HFF-Myc (cell line): ENCODE measurements around the gene TRPM5.

ENCODE experiments used
- DNase-seq: peaks from one replicate; pipeline ENCODE4 v3.0.0-alpha.2; 2011; ENCODE audit warnings: low read depth; ENCODE audit errors: extremely low read depth
- H3K4me3 ChIP-seq: replicated peaks from 2 replicates; pipeline ENCODE4 v1.5.1; 2011; ENCODE audit warnings: low read depth, mild to moderate bottlenecking, control low read depth, low read length
- TF ChIP-seq, protein P1 (sequence below): IDR thresholded peaks from 2 replicates; pipeline ENCODE4 v1.5.1; 2012; ENCODE audit warnings: mild to moderate bottlenecking, low read depth, low read length, control low read depth; ENCODE audit errors: missing control alignments

TRPM5 gene

DNA sequence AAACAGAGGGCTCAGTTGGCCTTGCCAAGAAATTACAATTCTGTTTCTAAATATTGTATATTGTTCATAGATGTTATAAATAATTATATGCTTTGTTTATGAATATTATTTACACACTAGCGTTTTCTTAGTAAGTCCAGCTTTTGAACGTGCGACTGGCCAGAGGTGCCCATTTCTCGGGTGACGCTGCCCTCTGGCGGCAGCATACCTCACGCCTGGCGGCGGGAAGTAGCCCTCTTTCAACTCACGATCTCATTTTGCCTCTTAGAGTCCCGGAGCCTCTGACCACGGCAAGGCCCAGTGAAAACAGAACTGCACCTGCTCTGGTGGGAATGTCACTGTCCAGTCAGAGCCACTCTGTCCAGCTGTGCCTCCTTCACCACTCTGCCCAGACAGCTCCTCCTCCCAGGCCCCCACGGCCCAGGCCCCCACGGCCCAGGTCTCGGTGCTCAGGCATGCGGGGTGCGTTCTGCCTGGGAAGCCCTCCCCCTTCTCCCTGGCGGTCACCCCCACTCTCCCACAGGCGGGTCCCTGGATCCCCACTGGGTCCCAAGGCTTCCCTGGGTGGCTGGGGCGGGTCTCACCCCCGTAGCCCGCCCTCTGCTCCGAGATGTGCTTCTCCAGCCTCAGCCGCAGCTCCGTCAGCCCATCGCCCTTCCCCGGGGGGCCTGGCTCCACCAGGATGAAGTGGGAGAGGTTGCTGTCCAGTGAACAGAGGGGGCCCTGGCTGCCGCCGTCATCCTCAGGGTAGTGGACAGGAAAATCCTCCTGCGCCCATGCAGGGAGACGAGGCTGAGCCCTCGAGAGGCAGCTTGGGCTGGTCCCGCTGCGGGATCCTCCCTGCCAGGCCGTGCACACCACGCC, 24.4 kb downstream of the TRPM5 start:
- DNase-seq: no peak
- H3K4me3 ChIP-seq: no peak overlapping the region
- TF ChIP-seq, protein P1, sequence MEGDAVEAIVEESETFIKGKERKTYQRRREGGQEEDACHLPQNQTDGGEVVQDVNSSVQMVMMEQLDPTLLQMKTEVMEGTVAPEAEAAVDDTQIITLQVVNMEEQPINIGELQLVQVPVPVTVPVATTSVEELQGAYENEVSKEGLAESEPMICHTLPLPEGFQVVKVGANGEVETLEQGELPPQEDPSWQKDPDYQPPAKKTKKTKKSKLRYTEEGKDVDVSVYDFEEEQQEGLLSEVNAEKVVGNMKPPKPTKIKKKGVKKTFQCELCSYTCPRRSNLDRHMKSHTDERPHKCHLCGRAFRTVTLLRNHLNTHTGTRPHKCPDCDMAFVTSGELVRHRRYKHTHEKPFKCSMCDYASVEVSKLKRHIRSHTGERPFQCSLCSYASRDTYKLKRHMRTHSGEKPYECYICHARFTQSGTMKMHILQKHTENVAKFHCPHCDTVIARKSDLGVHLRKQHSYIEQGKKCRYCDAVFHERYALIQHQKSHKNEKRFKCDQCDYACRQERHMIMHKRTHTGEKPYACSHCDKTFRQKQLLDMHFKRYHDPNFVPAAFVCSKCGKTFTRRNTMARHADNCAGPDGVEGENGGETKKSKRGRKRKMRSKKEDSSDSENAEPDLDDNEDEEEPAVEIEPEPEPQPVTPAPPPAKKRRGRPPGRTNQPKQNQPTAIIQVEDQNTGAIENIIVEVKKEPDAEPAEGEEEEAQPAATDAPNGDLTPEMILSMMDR: peak; percentile 92

DNA sequence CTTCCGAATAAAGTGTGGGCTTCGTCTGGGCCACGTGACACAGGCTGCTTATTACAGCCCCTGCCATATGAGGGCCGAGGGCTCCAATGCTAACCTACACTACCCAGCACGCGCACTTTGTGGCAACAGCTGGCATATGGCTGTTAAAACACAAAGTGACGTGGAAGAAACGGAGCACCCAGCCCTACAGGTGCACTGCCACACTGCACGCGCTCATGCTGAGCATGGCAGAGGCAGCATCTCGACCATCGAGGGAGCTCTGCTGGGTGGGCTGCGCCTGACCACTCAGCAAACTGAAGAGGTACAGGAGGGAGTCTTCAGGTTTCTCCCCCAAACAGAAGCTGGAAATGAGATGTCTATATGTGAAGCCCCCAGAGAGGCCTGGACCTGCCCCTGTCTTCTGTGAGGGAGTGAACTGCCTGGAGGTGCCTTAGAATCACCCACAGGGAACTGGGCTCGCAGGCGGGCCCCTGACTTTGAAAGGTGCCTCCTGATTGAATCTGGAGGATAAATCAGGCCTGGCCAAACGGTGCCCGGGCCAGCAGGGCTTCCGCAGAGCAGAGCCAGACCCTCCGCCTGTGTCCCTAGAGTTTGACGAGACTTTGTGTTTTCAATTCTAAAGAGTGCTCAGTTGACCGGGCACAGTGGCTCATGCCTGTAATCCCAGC, 25.5 kb downstream of the TRPM5 start:
- DNase-seq: no peak
- H3K4me3 ChIP-seq: no peak overlapping the region
- TF ChIP-seq, protein P1: no peak

DNA sequence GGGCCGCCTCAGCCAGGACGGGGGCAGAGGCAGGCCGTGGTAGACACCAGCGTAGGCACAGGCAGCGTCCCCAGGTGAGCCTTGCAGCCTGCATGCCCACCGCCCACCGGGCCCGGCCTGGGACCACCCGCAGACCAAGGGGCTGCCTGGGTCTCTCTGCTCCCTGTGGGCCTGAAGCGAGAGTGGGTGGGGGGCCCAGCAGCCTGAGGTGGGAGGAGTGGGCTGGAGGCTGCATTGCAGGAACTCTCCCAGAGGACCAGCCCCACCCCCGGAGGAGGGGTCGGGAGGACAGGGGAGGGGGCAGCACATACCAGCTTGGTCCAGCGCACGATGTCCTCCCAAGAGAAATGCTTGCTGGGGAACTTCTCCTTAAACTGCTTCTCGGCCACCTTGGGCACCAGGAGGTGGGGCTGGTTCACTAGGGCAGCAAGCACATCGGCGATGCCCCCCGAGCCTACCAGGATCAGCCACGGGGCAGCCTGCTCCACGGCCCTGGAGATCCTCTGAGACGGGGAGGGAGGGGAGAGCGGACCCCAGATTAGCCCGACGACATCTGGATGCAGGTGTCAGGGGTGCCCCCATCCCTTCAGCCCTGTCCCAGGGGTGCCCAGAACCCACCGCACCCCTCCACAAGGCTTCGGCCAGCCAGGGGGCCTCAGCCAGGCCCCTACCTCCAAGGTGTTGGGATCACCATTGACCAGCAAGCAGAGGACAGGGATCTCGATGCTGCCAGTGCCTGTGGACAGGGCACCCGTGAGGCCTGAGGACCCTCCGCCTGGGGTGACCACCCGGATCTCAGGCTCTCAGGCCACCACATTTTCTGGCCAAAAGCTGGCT, 26.2 kb downstream of the TRPM5 start:
- DNase-seq: no peak
- H3K4me3 ChIP-seq: no peak overlapping the region
- TF ChIP-seq, protein P1: no peak

DNA sequence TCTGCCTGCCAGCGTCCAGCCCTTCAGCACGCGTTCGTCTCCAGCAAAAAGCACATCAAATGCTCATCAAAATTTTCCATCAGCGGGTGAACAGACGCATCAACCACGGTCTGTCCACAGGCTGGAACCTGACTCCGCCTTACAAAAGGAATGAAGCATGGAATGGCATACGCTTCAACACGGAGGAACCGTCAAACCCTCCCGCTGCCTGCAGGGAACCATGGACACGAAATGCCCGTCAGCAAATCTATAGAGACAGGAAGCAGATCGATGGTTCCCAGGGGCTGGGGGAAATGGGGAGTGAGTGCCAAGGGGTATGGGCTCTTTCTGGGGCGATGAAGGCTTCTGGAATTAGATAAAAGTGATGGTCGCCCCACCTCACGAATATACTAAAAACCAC, 27.5 kb downstream of the TRPM5 start:
- TF ChIP-seq, protein P1: no peak
- H3K4me3 ChIP-seq: no peak overlapping the region
- DNase-seq: no peak

DNA sequence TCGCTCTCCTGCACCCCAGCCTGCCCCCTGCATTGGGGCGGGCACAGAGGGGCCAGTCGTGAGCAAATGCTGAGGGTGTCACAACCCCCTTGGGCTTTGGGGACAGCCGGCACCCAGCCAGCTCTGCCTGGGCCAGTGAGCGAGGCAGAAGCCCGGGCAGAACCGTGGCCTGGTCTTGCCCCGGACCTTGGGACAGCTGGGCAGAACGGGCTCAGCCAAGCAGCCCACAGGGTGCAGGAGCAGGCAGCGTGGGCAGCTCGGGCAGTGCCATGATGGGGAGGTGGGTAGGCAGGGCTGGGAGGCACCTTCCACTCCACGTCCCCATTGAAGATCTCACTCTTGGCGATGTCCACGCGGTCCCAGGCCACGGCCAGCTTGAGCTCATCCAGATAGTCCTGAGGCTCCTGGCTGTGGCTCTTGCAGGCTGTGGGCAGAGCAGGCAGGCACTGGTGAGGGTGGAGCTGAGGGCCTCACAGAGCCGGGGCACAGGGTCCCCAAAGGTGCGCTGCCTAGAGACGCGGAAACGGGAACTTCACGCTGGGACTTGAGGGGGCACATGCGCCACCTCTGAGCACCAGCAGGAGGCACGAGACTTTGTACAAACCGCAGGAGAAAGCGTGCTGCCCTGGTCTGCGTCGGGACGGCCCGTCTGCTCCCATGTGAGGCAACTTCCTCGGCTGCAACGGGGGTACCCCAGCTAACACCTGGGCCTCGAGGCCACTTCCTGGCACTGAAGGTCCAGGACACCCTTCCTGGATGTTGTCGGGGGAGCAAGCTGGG, 28.5 kb downstream of the TRPM5 start:
- H3K4me3 ChIP-seq: no peak overlapping the region
- DNase-seq: no peak
- TF ChIP-seq, protein P1: no peak

DNA sequence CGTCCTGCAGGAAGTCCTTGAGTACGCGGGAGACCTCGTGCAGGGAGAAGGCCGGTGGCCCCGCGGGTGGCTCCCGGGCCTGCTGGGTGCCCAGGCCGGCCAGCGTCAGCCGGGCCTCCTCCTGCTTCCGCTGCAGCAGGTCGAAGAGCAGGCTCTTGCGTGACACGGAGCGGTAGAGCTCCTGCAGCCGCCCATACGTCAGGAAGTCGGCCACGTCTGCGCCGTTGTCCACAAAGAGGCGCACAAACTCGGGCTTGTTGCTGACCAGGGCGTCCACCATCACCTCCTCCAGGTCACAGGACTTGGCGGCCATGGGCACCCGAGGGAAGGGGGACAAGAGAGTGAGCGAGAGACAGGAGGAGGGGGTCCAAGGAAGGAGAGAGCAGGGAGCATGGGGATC, 29.1 kb downstream of the TRPM5 start:
- TF ChIP-seq, protein P1: no peak
- H3K4me3 ChIP-seq: no peak overlapping the region
- no peak for DNase-seq
